ENCODE measurements around the gene BNIP3. TPM values are rescaled to one million over a fixed set of nuclear protein-coding genes. Genes with fewer than 3 reads are reported as not detected.
"Not testable (repeated sequence)": the region's sequence is repeated elsewhere in the genome, so short reads cannot be mapped to it uniquely, and the experiment has no call there.

Gene BNIP3
- total RNA-seq, 1 experiment from 2014 or later, result 37.5 TPM

- no TSS peak for BruUV-seq (replicated peaks)
- no peaks in the 10 kb centered on the region for H3K9me3 ChIP-seq (ENCODE audit: control insufficient read depth in 1 of 2, insufficient read depth in 1 of 2, low read depth in 1 of 2, low read length in 2 of 2)
- no peaks in the 10 kb centered on the region for H4K20me1 ChIP-seq (ENCODE audit: insufficient read depth)
- intact Hi-C loops (cut with micrococcal nuclease), result no loop called here
- ChIA-PET RAD21 (ENCODE audit: low non-redundant PET in 1 of 2, low total read pairs in 2 of 2, uncharacterized antibody in 2 of 2, unreplicated experiment in 2 of 2) (no interaction called here), CTCF (no interaction called here), POLR2A (no interaction called here)
- TF ChIP-seq ELF1 (IDR thresholded peaks at IDR 0.05; ENCODE audit: borderline replicate concordance, low read depth) (no peak), MAX (IDR thresholded peaks at IDR 0.05) (no peak), CTCF (IDR thresholded peaks at IDR 0.05 in 2 of 3, conservative IDR thresholded peaks at IDR 0.05 in 1 of 3; ENCODE audit: borderline replicate concordance in 1 of 3, insufficient read depth in 1 of 3, low read depth in 2 of 3, low read length in 2 of 3) (no peak), YY1 (IDR thresholded peaks at IDR 0.05; ENCODE audit: extremely low read depth, insufficient replicate concordance, low read depth, low read length) (no peak)
- no peaks in the 10 kb centered on the region for H3K36me3 ChIP-seq (ENCODE audit: control insufficient read depth in 1 of 2, insufficient read depth in 2 of 2, low read length in 2 of 2)
- ATAC-seq, result no peak
- no peak overlapping the region for H3K4me3 ChIP-seq (replicated peaks in 1 of 2; ENCODE audit: low read depth in 1 of 2, low read length in 2 of 2)
- H3K79me2 ChIP-seq (ENCODE audit: insufficient read depth, low read length), result peaks cover 58% of the 10 kb centered on the region
- H3K27ac ChIP-seq (ENCODE audit: low read depth, low read length), result no peak overlapping the region
- no peaks in the 10 kb centered on the region for H3K4me1 ChIP-seq (ENCODE audit: control insufficient read depth in 1 of 2, insufficient read depth in 2 of 2, low read length in 2 of 2)
- H3K4me2 ChIP-seq (ENCODE audit: low read length), result no peak overlapping the region
- no peak overlapping the region for H2AFZ ChIP-seq (ENCODE audit: low read depth, low read length, poor library complexity, severe bottlenecking)
- no peaks in the 10 kb centered on the region for H3K9me2 ChIP-seq (ENCODE audit: insufficient read depth)
- no peak for DNase-seq (ENCODE audit: low read depth, low spot score)
- no peak overlapping the region for H3K9ac ChIP-seq (ENCODE audit: low read length)
- no peaks in the 10 kb centered on the region for H3K27me3 ChIP-seq (ENCODE audit: insufficient read depth, low read length)
Observed at GRCh38 chr10:131920151-131920550, 61.6 kb downstream of the BNIP3 start.

GRCh38 chr10:131919461-131919860 is 62.3 kb downstream of the BNIP3 start:
- POLR2A ChIA-PET; H3K27me3 ChIP-seq (ENCODE audit: insufficient read depth, low read length); H3K4me2 ChIP-seq (ENCODE audit: low read length); H3K36me3 ChIP-seq (ENCODE audit: control insufficient read depth in 1 of 2, insufficient read depth in 2 of 2, low read length in 2 of 2); RAD21 ChIA-PET (ENCODE audit: low non-redundant PET in 1 of 2, low total read pairs in 2 of 2, uncharacterized antibody in 2 of 2, unreplicated experiment in 2 of 2); DNase-seq (ENCODE audit: low read depth, low spot score); H3K4me3 ChIP-seq (replicated peaks in 1 of 2; ENCODE audit: low read depth in 1 of 2, low read length in 2 of 2); intact Hi-C loops (cut with micrococcal nuclease); H3K9me2 ChIP-seq (ENCODE audit: insufficient read depth); H2AFZ ChIP-seq (ENCODE audit: low read depth, low read length, poor library complexity, severe bottlenecking); ATAC-seq; H3K9me3 ChIP-seq (ENCODE audit: control insufficient read depth in 1 of 2, insufficient read depth in 1 of 2, low read depth in 1 of 2, low read length in 2 of 2); H4K20me1 ChIP-seq (ENCODE audit: insufficient read depth); H3K4me1 ChIP-seq (ENCODE audit: control insufficient read depth in 1 of 2, insufficient read depth in 2 of 2, low read length in 2 of 2); CTCF ChIA-PET; H3K27ac ChIP-seq (ENCODE audit: low read depth, low read length); H3K9ac ChIP-seq (ENCODE audit: low read length); BruUV-seq (replicated peaks): not testable (repeated sequence)
- peaks cover 58% of the 10 kb centered on the region for H3K79me2 ChIP-seq (ENCODE audit: insufficient read depth, low read length)

Other genes starting within 250 kb of the BNIP3 start
- gene PPP2R2D, start 80.9 kb downstream of the BNIP3 start, total RNA-seq (2021; ENCODE audit: unreplicated experiment), result 18.1 TPM
- gene JAKMIP3, start 84.0 kb upstream of the BNIP3 start, total RNA-seq (2021; ENCODE audit: unreplicated experiment), result 0.17 TPM
- 5.4 TPM for gene DPYSL4, start 205.0 kb upstream of the BNIP3 start, total RNA-seq (2021; ENCODE audit: unreplicated experiment)

Data from HCT116 (cell line).